GM12878 (cell line): ENCODE measurements around the gene FNDC4. TPM values are rescaled to one million over a fixed set of nuclear protein-coding genes. Genes with fewer than 3 reads are reported as not detected.

Source experiments
- ATAC-seq: fragments of 200-7000 bp; cut with Tn5 transposase; 3 replicates; pipeline ENCODE4 v1.9.1; 2020; ENCODE audit warnings: mild to moderate bottlenecking, moderate library complexity
- BruUV-seq: library from RNA; stranded (reverse); fragments of 400-500 nt; replicated peaks from 2 replicates; lab custom pipeline; 2021; lab: Mats Ljungman, UMichigan
- CTCF ChIA-PET: fragments of 300-600 bp; sonication (Branson Sonifier 250); formaldehyde crosslinking; extraction: SDS; loops from one replicate; lab custom pipeline; 2021; ENCODE audit warnings: inconsistent platforms; lab: Yijun Ruan, JAX
- POLR2A ChIA-PET: fragments of 350-600 bp; formaldehyde crosslinking; extraction: SDS; loops from one replicate; lab custom pipeline; 2021; ENCODE audit warnings: inconsistent platforms; lab: Charles Lee
- RAD21 ChIA-PET: fragments of 300-600 bp; sonication (Branson Sonifier 250); formaldehyde crosslinking; loops from one replicate; lab custom pipeline; 2023; ENCODE audit warnings: antibody characterized with exemption; ENCODE audit not compliant: unreplicated experiment; lab: Charles Lee
- SMC1A ChIA-PET: fragments of 300-600 bp; sonication (Branson Sonifier 250); formaldehyde crosslinking; loops from one replicate; lab custom pipeline; 2023; ENCODE audit not compliant: unreplicated experiment, uncharacterized antibody; lab: Charles Lee
- DNase-seq: peaks from one replicate; pipeline ENCODE4 v3.0.0-alpha.2; 2011; ENCODE audit warnings: low read depth, low spot score
- FAIRE-seq: peaks from 3 replicates; lab custom pipeline; 2011; peaks lifted over from hg19 to GRCh38; lab: Jason Lieb, UNC
- H2AFZ ChIP-seq: 2 replicates; pipeline ENCODE4 v1.6.0; 2011; ENCODE audit warnings: low read depth, low read length, control low read depth; ENCODE audit not compliant: control insufficient read depth
- H3K27ac ChIP-seq: 2 replicates; pipeline ENCODE4 v1.5.1; 2011; ENCODE audit warnings: control low read depth; ENCODE audit not compliant: control insufficient read depth, insufficient read depth
- H3K27me3 ChIP-seq, 2 experiments: replicated peaks in 1 of 2; 2 replicates each; pipeline versions ENCODE4 v1.6.0 to v1.6.1; 2011; ENCODE audit warnings: low read length in 1 of 2; ENCODE audit not compliant: control insufficient read depth in 2 of 2, insufficient read depth in 2 of 2
- H3K36me3 ChIP-seq, 2 experiments: 2 replicates each; pipeline ENCODE4 v1.5.1; 2011; ENCODE audit warnings: low read length in 1 of 2; ENCODE audit not compliant: control insufficient read depth in 2 of 2, insufficient read depth in 2 of 2
- H3K4me1 ChIP-seq: 2 replicates; pipeline ENCODE4 v1.6.1; 2011; ENCODE audit warnings: mild to moderate bottlenecking, low read length, moderate library complexity, mixed read lengths; ENCODE audit not compliant: control insufficient read depth, insufficient read depth
- H3K4me2 ChIP-seq: 2 replicates; pipeline ENCODE4 v1.6.0; 2011; ENCODE audit warnings: control low read depth; ENCODE audit not compliant: control insufficient read depth, insufficient read depth
- H3K4me3 ChIP-seq: fragments of 200-600 bp; sonication (generic); 2 replicates; pipeline ENCODE4 v1.5.1; 2016
- H3K79me2 ChIP-seq: 2 replicates; pipeline ENCODE4 v1.6.0; 2011; ENCODE audit warnings: low read length; ENCODE audit not compliant: control insufficient read depth, insufficient read depth
- H3K9ac ChIP-seq: 2 replicates; pipeline ENCODE4 v1.8.0; 2011; ENCODE audit warnings: low read length, control low read depth, mixed read lengths; ENCODE audit not compliant: control insufficient read depth, insufficient read depth
- H3K9me3 ChIP-seq: replicated peaks from 3 replicates; pipeline ENCODE4 v1.5.1; 2011; ENCODE audit warnings: mild to moderate bottlenecking, low read length; ENCODE audit not compliant: control insufficient read depth, insufficient read depth
- H4K20me1 ChIP-seq: 2 replicates; pipeline ENCODE4 v1.6.0; 2011; ENCODE audit not compliant: control insufficient read depth, insufficient read depth
- ATF2 ChIP-seq: IDR thresholded peaks from 2 replicates; pipeline ENCODE4 v1.6.1; 2012; ENCODE audit warnings: low read length, inconsistent platforms
- CBX5 ChIP-seq: sonication (generic); IDR thresholded peaks from 2 replicates; pipeline ENCODE4 v1.6.1; 2016; ENCODE audit warnings: low read depth, moderate library complexity, mild to moderate bottlenecking, inconsistent platforms
- EGR1 ChIP-seq, 2 experiments: IDR thresholded peaks; 1 replicate in 1 of 2; 2 replicates in 1 of 2; pipeline ENCODE4 v1.6.1; 2011 to 2012; ENCODE audit warnings: low read depth in 2 of 2, low read length in 2 of 2, borderline replicate concordance in 1 of 2, mild to moderate bottlenecking in 1 of 2, moderate library complexity in 1 of 2
- FOS ChIP-seq: IDR thresholded peaks from 3 replicates; pipeline ENCODE4 v1.6.1; 2011; ENCODE audit warnings: borderline replicate concordance; ENCODE audit not compliant: insufficient read length; ENCODE audit errors: extremely low read depth
- KAT2A ChIP-seq: conservative IDR thresholded peaks from 2 replicates; pipeline ENCODE4 v1.6.1; 2011; ENCODE audit warnings: low read depth, low read length; ENCODE audit not compliant: control insufficient read depth
- KDM1A ChIP-seq: fragments of 200-600 bp; sonication (generic); IDR thresholded peaks from 2 replicates; pipeline ENCODE4 v1.6.1; 2016; ENCODE audit warnings: borderline replicate concordance
- MEF2A ChIP-seq: IDR thresholded peaks from 2 replicates; pipeline ENCODE4 v1.6.1; 2011; ENCODE audit warnings: low read depth, mild to moderate bottlenecking, low read length, moderate library complexity; ENCODE audit not compliant: insufficient read depth
- NFIC ChIP-seq: IDR thresholded peaks from 2 replicates; pipeline ENCODE4 v1.6.1; 2012; ENCODE audit warnings: low read depth, mild to moderate bottlenecking, inconsistent platforms, low read length, moderate library complexity
- PAX8 ChIP-seq: fragments of 450-650 bp; IDR thresholded peaks from 2 replicates; pipeline ENCODE4 v1.6.1; 2017; ENCODE audit warnings: mild to moderate bottlenecking, moderate library complexity
- POLR2AphosphoS5 ChIP-seq: IDR thresholded peaks from 2 replicates; pipeline ENCODE4 v1.6.1; 2011; ENCODE audit warnings: mild to moderate bottlenecking, low read length, inconsistent platforms
- RAD21 ChIP-seq: IDR thresholded peaks from 2 replicates; pipeline ENCODE4 v1.6.1; 2011; ENCODE audit warnings: mild to moderate bottlenecking, low read depth, low read length, moderate library complexity; ENCODE audit not compliant: insufficient read depth
- RBBP5 ChIP-seq: fragments of 200-600 bp; sonication (generic); conservative IDR thresholded peaks from 2 replicates; pipeline ENCODE4 v1.6.1; 2016
- STAT3 ChIP-seq: IDR thresholded peaks from 2 replicates; pipeline ENCODE4 v1.6.1; 2011; ENCODE audit warnings: low read depth, low read length, improper control_type of control experiment
- TCF12 ChIP-seq: IDR thresholded peaks from 2 replicates; pipeline ENCODE4 v1.6.1; 2011; ENCODE audit warnings: low read depth, mild to moderate bottlenecking, low read length
- ZNF24 ChIP-seq: fragments of 450-650 bp; IDR thresholded peaks from 2 replicates; pipeline ENCODE4 v1.6.1; 2017; ENCODE audit warnings: antibody characterized with exemption, mild to moderate bottlenecking
- ZNF274 ChIP-seq: IDR thresholded peaks from one replicate; pipeline ENCODE4 v1.8.0; 2011; ENCODE audit not compliant: insufficient read length, insufficient read depth
- WGBS: methylation state at CpG from one replicate; pipeline ENCODE4 v1.1.6; 2016; ENCODE audit warnings: low lambda C conversion rate; ENCODE audit not compliant: insufficient replicate concordance, insufficient coverage; ENCODE audit errors: missing lambda C conversion rate; 5-methylcytosine and 5-hydroxymethylcytosine counted together
- in situ Hi-C: fragments of 300-500 bp; cut with MboI; formaldehyde crosslinking; loops from 9 replicates; pipeline ENCODE4 v1.14.3; 2018; ENCODE audit warnings: mixed read lengths
- intact Hi-C: fragments of 100-400 bp; cut with micrococcal nuclease; formaldehyde crosslinking; loops from one replicate; pipeline ENCODE4 v1.14.2; 2022; ENCODE audit not compliant: unreplicated experiment
- polyA plus RNA-seq, 11 experiments: library from polyadenylated mRNA; depleted of rRNA in 4 of 11; unstranded in 6 of 11; stranded (reverse) in 5 of 11; fragments of >200 nt; fragmentation: Nextera tagmentation in 4 of 11; fragmentation: Illumina TruSeq in 1 of 11; extraction: Ambion mirVana in 4 of 11; extraction: Trizol in 1 of 11; gene quantifications; 1 replicate in 1 of 11; 2 replicates in 10 of 11; pipeline versions ENCODE4 v1.2.1 to v1.2.3, GENCODE V29; 2011 to 2016; ENCODE audit warnings: inconsistent platforms in 2 of 11, missing spikeins in 2 of 11, low read depth in 1 of 11
- total RNA-seq, 4 experiments: library from RNA; depleted of rRNA in 3 of 4; stranded (reverse); fragments of >200 nt in 3 of 4; fragmentation: Illumina TruSeq in 1 of 4; extraction: Trizol in 1 of 4; gene quantifications; 2 replicates each; pipeline versions ENCODE4 v1.2.1 to v1.2.3, GENCODE V29; 2013 to 2021

Gene FNDC4
- total and polyA plus RNA-seq, 10 of the 15 experiments (the other 5 are each of a cell fraction or from before 2014, with no cell fraction given): 0.21 TPM; not detected in 9

DNA sequence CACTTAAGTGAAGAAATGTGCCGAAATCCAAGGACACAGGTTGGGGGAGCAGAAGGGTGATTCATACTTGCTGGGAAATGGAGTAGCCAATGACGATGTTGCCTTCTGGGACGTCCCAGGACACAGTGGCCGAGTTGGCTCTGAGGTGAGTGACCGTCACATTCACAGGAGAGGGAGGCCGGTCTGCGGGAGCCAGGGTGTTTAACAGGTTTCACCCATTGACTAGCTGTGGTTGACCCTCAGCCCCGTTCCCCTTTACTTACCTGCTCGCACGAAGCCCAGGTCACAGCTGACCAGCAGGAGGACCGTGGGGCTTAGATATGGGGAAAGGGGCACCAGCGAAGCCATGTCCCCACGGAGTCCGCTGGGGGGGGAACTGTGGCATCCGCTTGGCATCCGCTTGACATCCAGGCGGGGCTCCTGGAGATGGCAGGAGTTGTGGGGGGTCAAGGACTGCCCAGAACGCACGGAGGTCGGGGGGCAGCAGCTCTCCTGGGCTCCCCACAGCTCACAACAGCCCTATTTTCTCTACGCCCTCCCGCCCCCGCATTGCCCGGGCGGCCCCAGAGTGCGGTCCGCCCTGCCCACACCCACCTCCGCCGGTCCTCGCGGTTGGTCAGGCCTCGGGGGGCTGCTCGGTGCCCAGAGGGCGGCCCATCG lies 586 bp downstream of the FNDC4 start:
- BruUV-seq: no TSS peak
- ChIA-PET RAD21 (no interaction called here), SMC1A (no interaction called here), CTCF (no interaction called here), POLR2A (no interaction called here)
- DNase-seq (no peak), ATAC-seq (no peak), FAIRE-seq (no peak)
- H3K9me3 ChIP-seq: no peaks in the 10 kb centered on the region
- H3K4me2 ChIP-seq: peak overlapping the region; percentile 7; the same call in 1 of the 2 replicates
- 38% methylated on average over 35 of the region's 35 CpGs for WGBS
- peaks cover 6 to 13% of the 10 kb centered on the region in 2 experiments; a peak in 3 of 4 replicates for H3K27me3 ChIP-seq
- H4K20me1 ChIP-seq: no peaks in the 10 kb centered on the region
- H3K79me2 ChIP-seq: no peaks in the 10 kb centered on the region
- no peaks in the 10 kb centered on the region for H3K36me3 ChIP-seq
- TF ChIP-seq ZNF274 (no peak), CBX5 (no peak), EGR1 (IDR thresholded peaks at IDR 0.05; ENCODE audit: borderline replicate concordance in 1 of 2, low read depth in 2 of 2, low read length in 2 of 2) (peak in 1 of 2 experiments; percentile 70; a peak in 1 of 3 replicates), RBBP5 (no peak), ATF2 (no peak)
- no peak overlapping the region for H3K9ac ChIP-seq
- H2AFZ ChIP-seq: no peak overlapping the region
- H3K4me3 ChIP-seq: no peak overlapping the region
- no peak overlapping the region for H3K27ac ChIP-seq
- in situ Hi-C loops: no loop called here
- H3K4me1 ChIP-seq: peaks cover 3% of the 10 kb centered on the region; the same call in 1 of the 2 replicates
- intact Hi-C loops: no loop called here

DNA sequence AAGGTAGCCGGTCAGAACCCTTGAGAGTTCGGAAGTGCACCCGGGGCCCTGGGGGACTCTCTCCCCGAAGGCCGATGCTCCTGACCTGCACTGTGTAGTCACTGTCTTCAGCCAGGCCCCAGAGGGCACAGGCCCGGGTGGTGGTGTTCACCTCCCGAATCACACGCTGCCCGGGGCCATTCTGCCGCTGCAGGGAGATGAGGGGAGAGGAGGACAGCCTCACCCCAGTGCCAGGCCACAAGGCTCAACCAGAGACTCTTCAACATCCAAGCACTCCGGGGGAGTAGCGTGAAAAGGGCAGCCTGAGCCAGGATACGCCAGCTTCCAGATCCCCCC lies 1.1 kb downstream of the FNDC4 start:
- ATAC-seq: no peak
- H3K9ac ChIP-seq: no peak overlapping the region
- SMC1A ChIA-PET: no interaction called here
- no peaks in the 10 kb centered on the region for H3K9me3 ChIP-seq
- in situ Hi-C loops: no loop called here
- intact Hi-C loops: no loop called here
- RAD21 ChIA-PET: no interaction called here
- H3K79me2 ChIP-seq: no peaks in the 10 kb centered on the region
- DNase-seq: no peak
- no peak overlapping the region for H3K27ac ChIP-seq
- H3K4me2 ChIP-seq: no peak overlapping the region
- no peaks in the 10 kb centered on the region for H3K36me3 ChIP-seq
- no peak for FAIRE-seq
- no peak overlapping the region for H3K4me3 ChIP-seq
- 82% methylated on average over 13 of the region's 13 CpGs for WGBS
- BruUV-seq: no TSS peak
- CTCF ChIA-PET: no interaction called here
- no peak overlapping the region for H2AFZ ChIP-seq
- H3K27me3 ChIP-seq: peaks cover 6 to 13% of the 10 kb centered on the region in 2 experiments; a peak in 3 of 4 replicates
- peaks cover 3% of the 10 kb centered on the region; the same call in 1 of the 2 replicates for H3K4me1 ChIP-seq
- POLR2A ChIA-PET: no interaction called here
- no peaks in the 10 kb centered on the region for H4K20me1 ChIP-seq
- TF ChIP-seq NFIC: no peak
- TF ChIP-seq POLR2AphosphoS5: no peak
- TF ChIP-seq MEF2A: no peak
- TF ChIP-seq STAT3: no peak
- no peak for TF ChIP-seq FOS
- TF ChIP-seq PAX8: no peak
- TF ChIP-seq ATF2: no peak
- no peak for TF ChIP-seq RAD21
- no peak for TF ChIP-seq KAT2A
- no peak for TF ChIP-seq ZNF24
- no peak for TF ChIP-seq KDM1A
- TF ChIP-seq TCF12: no peak
